K562 (cell line): ENCODE results near the gene SLC1A2. TPM values are rescaled to one million over a fixed set of nuclear protein-coding genes. Genes with fewer than 3 reads are reported as not detected.

Source experiments
- ATAC-seq: fragments of 200-7000 bp; cut with Tn5 transposase; 3 replicates; pipeline ENCODE4 v1.9.1; 2020; ENCODE audit warnings: moderate library complexity
- BruUV-seq: library from RNA; stranded (reverse); fragments of 400-500 nt; replicated peaks from 2 replicates; lab custom pipeline; 2021; lab: Mats Ljungman, UMichigan
- CTCF ChIA-PET: fragments of 300-600 bp; formaldehyde crosslinking; extraction: SDS; loops from one replicate; lab custom pipeline; 2021; ENCODE audit warnings: low intra/inter-chr PET ratio; lab: Yijun Ruan, JAX
- POLR2A ChIA-PET: fragments of 300-600, 350-650 bp; sonication (Branson Sonifier 250); formaldehyde crosslinking; extraction: SDS; loops from one replicate; lab custom pipeline; 2021; ENCODE audit warnings: antibody characterized with exemption, inconsistent platforms; lab: Yijun Ruan, JAX
- DNase-seq, 4 experiments: peaks; one replicate each; pipeline versions ENCODE4 v3.0.0 to v3.0.0-alpha.2; 2011 to 2018; ENCODE audit warnings: low spot score in 3 of 4, mixed read lengths in 3 of 4; ENCODE audit errors: extremely low read depth in 1 of 4
- FAIRE-seq: peaks from 2 replicates; lab custom pipeline; 2011; peaks lifted over from hg19 to GRCh38; lab: Jason Lieb, UNC
- H2AFZ ChIP-seq: 2 replicates; pipeline ENCODE4 v1.6.0; 2011; ENCODE audit warnings: low read depth, low read length, control low read depth, inconsistent platforms
- H3K27ac ChIP-seq: fragments of 200-600 bp; 3 replicates; pipeline ENCODE4 v1.8.0; 2011; ENCODE audit warnings: low read depth, mild to moderate bottlenecking, control low read depth, inconsistent platforms, low read length, moderate library complexity, mixed read lengths; ENCODE audit errors: extremely low read depth
- H3K27me3 ChIP-seq, 2 experiments: fragments of 300-600 bp in 1 of 2; 2 replicates in 1 of 2; 3 replicates in 1 of 2; pipeline versions ENCODE4 v1.6.0 to v1.8.0; 2011; ENCODE audit warnings: inconsistent platforms in 2 of 2, low read length in 2 of 2, mild to moderate bottlenecking in 1 of 2, mixed read lengths in 1 of 2, moderate library complexity in 1 of 2; ENCODE audit not compliant: control insufficient read depth in 2 of 2, insufficient read depth in 2 of 2
- H3K36me3 ChIP-seq: fragments of 300-600 bp; 3 replicates; pipeline ENCODE4 v1.8.0; 2011; ENCODE audit warnings: mild to moderate bottlenecking, low read length, inconsistent platforms; ENCODE audit not compliant: control insufficient read depth, insufficient read depth
- H3K4me1 ChIP-seq, 2 experiments: fragments of 200-600 bp in 1 of 2; replicated peaks in 1 of 2; 2 replicates in 1 of 2; 3 replicates in 1 of 2; pipeline versions ENCODE4 v1.5.1 to v1.8.0; 2011; ENCODE audit warnings: inconsistent platforms in 2 of 2, low read length in 2 of 2, mild to moderate bottlenecking in 1 of 2, mixed read lengths in 1 of 2, moderate library complexity in 1 of 2; ENCODE audit not compliant: control insufficient read depth in 2 of 2, insufficient read depth in 2 of 2
- H3K4me2 ChIP-seq: 2 replicates; pipeline ENCODE4 v1.6.1; 2011; ENCODE audit warnings: low read length, control low read depth, inconsistent platforms, mixed read lengths; ENCODE audit not compliant: insufficient read depth
- H3K4me3 ChIP-seq: fragments of 200-600 bp; sonication (generic), shearing (Covaris generic); 2 replicates; pipeline ENCODE4 v1.5.1; 2016; ENCODE audit warnings: control low read depth, inconsistent platforms
- H3K79me2 ChIP-seq: fragments of 200-600 bp; 3 replicates; pipeline ENCODE4 v1.8.0; 2011; ENCODE audit warnings: low read length, inconsistent platforms; ENCODE audit not compliant: control insufficient read depth, insufficient read depth
- H3K9ac ChIP-seq, 2 experiments: 2 replicates each; pipeline versions ENCODE4 v1.6.0 to v1.6.1; 2011; ENCODE audit warnings: low read depth in 2 of 2, low read length in 2 of 2, control low read depth in 1 of 2, inconsistent platforms in 1 of 2, mild to moderate bottlenecking in 1 of 2, mixed read lengths in 1 of 2; ENCODE audit not compliant: insufficient read depth in 1 of 2
- H3K9me1 ChIP-seq: one replicate; pipeline ENCODE4 v1.6.0; 2011; ENCODE audit warnings: inconsistent platforms, mild to moderate bottlenecking, low read length, moderate library complexity; ENCODE audit not compliant: control insufficient read depth, insufficient read depth
- H3K9me3 ChIP-seq: replicated peaks from 2 replicates; pipeline ENCODE4 v1.5.1; 2011; ENCODE audit warnings: low read depth, low read length, inconsistent platforms; ENCODE audit not compliant: control insufficient read depth, insufficient read depth
- H4K20me1 ChIP-seq: replicated peaks from 2 replicates; pipeline ENCODE4 v1.6.1; 2011; ENCODE audit warnings: low read length, inconsistent platforms, mixed read lengths; ENCODE audit not compliant: control insufficient read depth, insufficient read depth
- DMBX1 ChIP-seq: fragments of 250-450 bp; sonication (Bioruptor Pico); IDR thresholded peaks from 2 replicates; pipeline ENCODE4 v1.8.0; 2022; ENCODE audit warnings: inconsistent platforms, mild to moderate bottlenecking, moderate library complexity, borderline replicate concordance
- KDM5B ChIP-seq: fragments of 200-600 bp; sonication (generic); IDR thresholded peaks from 2 replicates; pipeline ENCODE4 v1.6.1; 2012; ENCODE audit warnings: low read depth, mild to moderate bottlenecking, moderate library complexity, low read length, control low read depth, inconsistent platforms; ENCODE audit not compliant: insufficient replicate concordance
- LARP7 ChIP-seq: fragments of 450-650 bp; IDR thresholded peaks from 2 replicates; pipeline ENCODE4 v1.6.1; 2016
- NR4A1 ChIP-seq, 2 experiments: fragments of 250-450 bp in 1 of 2; fragments of 450-650 bp in 1 of 2; sonication (Bioruptor Pico) in 1 of 2; IDR thresholded peaks; 2 replicates each; pipeline versions ENCODE4 v1.4.0 to v1.6.1; 2016 to 2020; ENCODE audit warnings: mild to moderate bottlenecking in 2 of 2, missing compliant biosample characterization in 1 of 2, missing genetic modification characterization in 1 of 2, moderate library complexity in 1 of 2
- SIX5 ChIP-seq, 2 experiments: IDR thresholded peaks; 2 replicates each; pipeline ENCODE4 v1.6.1; 2011; ENCODE audit warnings: low read length in 2 of 2, borderline replicate concordance in 1 of 2, low read depth in 1 of 2, mild to moderate bottlenecking in 1 of 2, moderate library complexity in 1 of 2; ENCODE audit not compliant: insufficient read depth in 1 of 2
- SMAD1 ChIP-seq: fragments of 150-350 bp; IDR thresholded peaks from 2 replicates; pipeline ENCODE4 v1.6.1; 2014; ENCODE audit warnings: low read length, low read depth; ENCODE audit not compliant: partially characterized antibody
- ZNF282 ChIP-seq: sonication (generic); formaldehyde crosslinking; IDR thresholded peaks from 2 replicates; pipeline ENCODE4 v1.8.1; 2023; ENCODE audit warnings: missing genetic modification reagents
- ZNF384 ChIP-seq: IDR thresholded peaks from 2 replicates; pipeline ENCODE4 v1.6.1; 2012; ENCODE audit warnings: low read depth, low read length, improper control_type of control experiment
- ZNF79 ChIP-seq: fragments of 250-450 bp; sonication (Bioruptor Pico); IDR thresholded peaks from 2 replicates; pipeline ENCODE4 v1.4.0; 2020; ENCODE audit warnings: low read depth, mild to moderate bottlenecking, moderate library complexity
- WGBS: fragments of 100-300 bp; shearing (Covaris generic); methylation state at CpG from one replicate; pipeline ENCODE4 v1.1.6; 2016; ENCODE audit warnings: low coverage, mixed read lengths; ENCODE audit not compliant: insufficient coverage; ENCODE audit errors: missing lambda C conversion rate; 5-methylcytosine and 5-hydroxymethylcytosine counted together
- in situ Hi-C: fragments of 300-500 bp; cut with MboI; formaldehyde crosslinking; loops from 4 replicates; pipeline ENCODE4 v1.15.0; 2018; ENCODE audit warnings: inconsistent platforms, mixed read lengths
- intact Hi-C: fragments of 100-400 bp; cut with micrococcal nuclease; formaldehyde crosslinking; loops from 2 replicates; pipeline ENCODE4 v1.14.2; 2022
- polyA plus RNA-seq, 8 experiments: library from polyadenylated mRNA; depleted of rRNA in 4 of 8; stranded (reverse) in 5 of 8; unstranded in 3 of 8; fragments of >200 nt; fragmentation: Nextera tagmentation in 2 of 8; fragmentation: Illumina TruSeq in 1 of 8; extraction: Ambion mirVana in 2 of 8; extraction: Trizol in 1 of 8; gene quantifications; 2 replicates each; pipeline versions ENCODE4 v1.2.1 to v1.2.3, GENCODE V29; 2011 to 2014; ENCODE audit warnings: inconsistent platforms in 1 of 8, missing spikeins in 1 of 8
- total RNA-seq, 7 experiments: library from RNA; depleted of rRNA in 6 of 7; stranded (reverse); fragments of >200 nt in 6 of 7; fragmentation: Illumina TruSeq in 2 of 7; extraction: Trizol in 2 of 7; gene quantifications; 2 replicates each; pipeline versions ENCODE4 v1.2.1 to v1.2.3, GENCODE V29; 2011 to 2021; ENCODE audit warnings: low replicate concordance in 1 of 7
- TF ChIP-seq, protein P1 (sequence below), 3 experiments: IDR thresholded peaks in 2 of 3; conservative IDR thresholded peaks in 1 of 3; 2 replicates each; pipeline ENCODE4 v1.5.1; 2011 to 2012; ENCODE audit warnings: low read length in 3 of 3, mild to moderate bottlenecking in 3 of 3, control low read depth in 2 of 3, improper control_type of control experiment in 1 of 3, inconsistent platforms in 1 of 3, low read depth in 1 of 3, mixed read lengths in 1 of 3, moderate library complexity in 1 of 3; ENCODE audit not compliant: insufficient read depth in 2 of 3
- TF ChIP-seq, protein P2 (sequence below): fragments of 250-450 bp; sonication (Bioruptor Pico); IDR thresholded peaks from 2 replicates; pipeline ENCODE4 v1.5.0; 2021; ENCODE audit warnings: mild to moderate bottlenecking, borderline replicate concordance

The SLC1A2 gene
- total and polyA plus RNA-seq, 9 of the 15 experiments (the other 6 are each of a cell fraction or from before 2014, with no cell fraction given) = 0.03 to 0.07 (median 0.04) TPM; not detected in 5

DNA sequence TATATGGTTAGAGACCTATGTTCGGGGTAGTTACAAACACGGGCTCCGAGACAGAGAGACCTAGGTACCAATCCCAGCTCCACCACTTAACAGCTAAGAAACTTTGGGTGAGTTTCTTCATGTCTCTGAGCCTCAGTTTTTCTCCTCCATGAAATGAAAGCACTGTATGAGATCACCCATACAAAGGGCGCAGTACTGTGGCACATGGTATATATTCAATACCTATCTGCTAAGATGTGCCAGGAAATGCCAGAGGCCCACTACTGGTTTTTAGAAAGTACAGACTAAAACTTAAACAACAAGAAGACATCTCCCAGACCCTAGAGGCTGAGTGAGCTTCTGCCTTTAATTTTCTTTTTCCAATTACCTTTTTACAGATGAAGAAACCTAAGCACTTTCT, 69.5 kb downstream of the SLC1A2 start:
- 16% methylated on average over 4 of the region's 4 CpGs for WGBS

More for the DNA sequence above, 69.5 kb downstream of the SLC1A2 start:
- no peaks in the 10 kb centered on the region for H3K79me2 ChIP-seq
- no peaks in the 10 kb centered on the region for H3K36me3 ChIP-seq
- H3K27me3 ChIP-seq = no peaks in the 10 kb centered on the region
- FAIRE-seq (no peak), DNase-seq (no peak), ATAC-seq (no peak)
- H3K9me1 ChIP-seq = no peaks in the 10 kb centered on the region
- H3K4me2 ChIP-seq = no peak overlapping the region
- in situ Hi-C loops (no loop called here), intact Hi-C loops (no loop called here)
- no peak overlapping the region for H3K4me3 ChIP-seq
- BruUV-seq = no TSS peak
- POLR2A ChIA-PET = interaction anchor here (1.3 kb wide), 1 partner anchor 19 kb away, joined by 3 read pairs; no protein-coding TSS in a partner anchor
- CTCF ChIA-PET = no interaction called here
- H3K9me3 ChIP-seq = no peaks in the 10 kb centered on the region
- H3K4me1 ChIP-seq = peaks cover 0 to 25% of the 10 kb centered on the region in 2 experiments; a peak in 3 of 5 replicates
- H2AFZ ChIP-seq = no peak overlapping the region
- no peak for TF ChIP-seq ZNF282
- TF ChIP-seq, protein P1, sequence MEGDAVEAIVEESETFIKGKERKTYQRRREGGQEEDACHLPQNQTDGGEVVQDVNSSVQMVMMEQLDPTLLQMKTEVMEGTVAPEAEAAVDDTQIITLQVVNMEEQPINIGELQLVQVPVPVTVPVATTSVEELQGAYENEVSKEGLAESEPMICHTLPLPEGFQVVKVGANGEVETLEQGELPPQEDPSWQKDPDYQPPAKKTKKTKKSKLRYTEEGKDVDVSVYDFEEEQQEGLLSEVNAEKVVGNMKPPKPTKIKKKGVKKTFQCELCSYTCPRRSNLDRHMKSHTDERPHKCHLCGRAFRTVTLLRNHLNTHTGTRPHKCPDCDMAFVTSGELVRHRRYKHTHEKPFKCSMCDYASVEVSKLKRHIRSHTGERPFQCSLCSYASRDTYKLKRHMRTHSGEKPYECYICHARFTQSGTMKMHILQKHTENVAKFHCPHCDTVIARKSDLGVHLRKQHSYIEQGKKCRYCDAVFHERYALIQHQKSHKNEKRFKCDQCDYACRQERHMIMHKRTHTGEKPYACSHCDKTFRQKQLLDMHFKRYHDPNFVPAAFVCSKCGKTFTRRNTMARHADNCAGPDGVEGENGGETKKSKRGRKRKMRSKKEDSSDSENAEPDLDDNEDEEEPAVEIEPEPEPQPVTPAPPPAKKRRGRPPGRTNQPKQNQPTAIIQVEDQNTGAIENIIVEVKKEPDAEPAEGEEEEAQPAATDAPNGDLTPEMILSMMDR (IDR thresholded peaks at IDR 0.05 in 2 of 3, conservative IDR thresholded peaks at IDR 0.05 in 1 of 3; ENCODE audit: insufficient read depth in 2 of 3, low read depth in 1 of 3, low read length in 3 of 3) = no peak
- no peak for TF ChIP-seq DMBX1 (CRISPR knock-in tag)
- TF ChIP-seq SMAD1 = no peak
- no peak for TF ChIP-seq KDM5B
- TF ChIP-seq SIX5 (IDR thresholded peaks at IDR 0.05; ENCODE audit: borderline replicate concordance in 1 of 2, insufficient read depth in 1 of 2, low read depth in 1 of 2, low read length in 2 of 2) = no peak
- TF ChIP-seq NR4A1 (CRISPR knock-in tag; IDR thresholded peaks at IDR 0.05) = no peak
- no peak for TF ChIP-seq NR4A1 (tag; IDR thresholded peaks at IDR 0.05)
- no peak for TF ChIP-seq ZNF384
- TF ChIP-seq LARP7 = no peak
- no peak for TF ChIP-seq ZNF79
- TF ChIP-seq, protein P2, sequence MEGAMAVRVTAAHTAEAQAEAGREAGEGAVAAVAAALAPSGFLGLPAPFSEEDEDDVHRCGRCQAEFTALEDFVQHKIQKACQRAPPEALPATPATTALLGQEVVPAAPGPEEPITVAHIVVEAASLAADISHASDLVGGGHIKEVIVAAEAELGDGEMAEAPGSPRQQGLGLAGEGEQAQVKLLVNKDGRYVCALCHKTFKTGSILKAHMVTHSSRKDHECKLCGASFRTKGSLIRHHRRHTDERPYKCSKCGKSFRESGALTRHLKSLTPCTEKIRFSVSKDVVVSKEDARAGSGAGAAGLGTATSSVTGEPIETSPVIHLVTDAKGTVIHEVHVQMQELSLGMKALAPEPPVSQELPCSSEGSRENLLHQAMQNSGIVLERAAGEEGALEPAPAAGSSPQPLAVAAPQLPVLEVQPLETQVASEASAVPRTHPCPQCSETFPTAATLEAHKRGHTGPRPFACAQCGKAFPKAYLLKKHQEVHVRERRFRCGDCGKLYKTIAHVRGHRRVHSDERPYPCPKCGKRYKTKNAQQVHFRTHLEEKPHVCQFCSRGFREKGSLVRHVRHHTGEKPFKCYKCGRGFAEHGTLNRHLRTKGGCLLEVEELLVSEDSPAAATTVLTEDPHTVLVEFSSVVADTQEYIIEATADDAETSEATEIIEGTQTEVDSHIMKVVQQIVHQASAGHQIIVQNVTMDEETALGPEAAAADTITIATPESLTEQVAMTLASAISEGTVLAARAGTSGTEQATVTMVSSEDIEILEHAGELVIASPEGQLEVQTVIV (CRISPR knock-in tag) = no peak
- no peaks in the 10 kb centered on the region for H4K20me1 ChIP-seq
- no peak overlapping the region for H3K9ac ChIP-seq
- H3K27ac ChIP-seq = no peak overlapping the region
